WERI-Rb-1 (cell line): ENCODE measurements around the gene GRID2IP.

Experiments
- DNase-seq: peaks from one replicate; pipeline ENCODE4 v3.0.0-alpha.2; 2020
- H3K27ac ChIP-seq: fragments of 250-450 bp; sonication (Bioruptor Pico); 2 replicates; pipeline ENCODE4 v1.5.1; 2020; ENCODE audit warnings: mild to moderate bottlenecking, moderate library complexity
- H3K27me3 ChIP-seq: fragments of 250-450 bp; sonication (Bioruptor Pico); 2 replicates; pipeline ENCODE4 v1.5.1; 2021; ENCODE audit warnings: mild to moderate bottlenecking, low read depth, moderate library complexity; ENCODE audit not compliant: insufficient read depth, severe bottlenecking
- H3K36me3 ChIP-seq: fragments of 250-450 bp; sonication (Bioruptor Pico); 2 replicates; pipeline ENCODE4 v1.5.1; 2020; ENCODE audit warnings: mild to moderate bottlenecking, moderate library complexity
- H3K4me3 ChIP-seq: 2 replicates; pipeline ENCODE4 v1.5.1; 2011; ENCODE audit warnings: low read depth, mild to moderate bottlenecking, control low read depth, low read length
- H3K9me3 ChIP-seq: fragments of 250-450 bp; sonication (Bioruptor Pico); 2 replicates; pipeline ENCODE4 v1.5.1; 2021; ENCODE audit warnings: mild to moderate bottlenecking, moderate library complexity; ENCODE audit not compliant: severe bottlenecking
- CTCF ChIP-seq: IDR thresholded peaks from 2 replicates; pipeline ENCODE4 v1.5.1; 2011; ENCODE audit warnings: low read depth, mild to moderate bottlenecking, control low read depth, inconsistent platforms, low read length

The GRID2IP gene

DNA sequence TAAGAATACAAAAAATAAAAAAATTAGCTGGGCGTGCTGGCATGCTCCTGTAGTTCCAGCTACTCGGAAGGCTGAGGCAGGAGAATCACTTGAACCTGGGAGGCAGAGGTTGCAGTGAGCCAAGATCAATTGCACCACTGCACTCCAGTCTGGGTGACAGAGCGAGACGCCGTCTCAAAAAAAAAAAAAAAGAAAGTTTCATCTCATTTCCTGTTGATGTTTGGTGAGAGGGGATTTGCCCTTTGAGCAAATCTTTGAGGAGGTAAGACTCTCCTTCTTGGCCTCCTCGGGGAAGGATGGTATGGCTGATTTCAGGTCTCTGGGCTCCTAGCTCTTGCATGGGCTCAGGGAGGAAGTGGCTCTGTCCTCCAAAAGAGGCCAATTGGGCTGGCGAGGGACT is 3.6 kb upstream of the GRID2IP start:
- no peak for DNase-seq
- Histone ChIP-seq H3K36me3 (no peaks in the 10 kb centered on the region), H3K27me3 (no peaks in the 10 kb centered on the region), H3K4me3 (no peak overlapping the region), H3K27ac (no peak overlapping the region), H3K9me3 (no peaks in the 10 kb centered on the region)
- TF ChIP-seq CTCF = no peak

DNA sequence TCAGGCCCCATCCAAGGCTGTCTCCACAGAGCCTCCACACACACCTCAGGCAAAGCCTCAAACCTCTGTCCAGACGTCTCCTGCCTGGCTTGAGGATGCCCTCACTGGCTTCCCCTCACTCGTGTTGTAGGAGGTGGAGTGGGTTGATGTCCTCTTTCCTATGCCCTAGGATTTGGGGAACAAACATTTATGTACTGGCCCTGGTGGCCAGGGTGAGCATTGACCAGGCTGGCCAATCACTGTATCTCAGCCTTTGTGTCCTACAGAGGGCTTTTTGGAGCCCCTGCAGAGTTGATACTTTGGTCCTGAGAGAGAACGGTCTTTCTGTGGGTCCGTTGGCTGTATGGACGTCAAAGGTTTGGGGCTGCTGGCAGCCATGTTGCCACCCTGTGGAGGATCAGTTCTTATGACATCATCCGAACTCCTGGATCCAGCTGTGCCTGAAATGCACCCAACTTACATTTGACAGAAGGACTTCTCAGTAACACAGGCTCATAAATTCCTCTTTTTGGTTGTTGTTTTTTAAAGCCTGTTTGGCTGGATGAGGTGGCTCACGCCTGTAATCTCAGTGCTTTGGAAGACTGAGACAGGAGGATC is 2.3 kb upstream of the GRID2IP start:
- no peaks in the 10 kb centered on the region for H3K27me3 ChIP-seq
- no peak overlapping the region for H3K27ac ChIP-seq
- no peak for DNase-seq

DNA sequence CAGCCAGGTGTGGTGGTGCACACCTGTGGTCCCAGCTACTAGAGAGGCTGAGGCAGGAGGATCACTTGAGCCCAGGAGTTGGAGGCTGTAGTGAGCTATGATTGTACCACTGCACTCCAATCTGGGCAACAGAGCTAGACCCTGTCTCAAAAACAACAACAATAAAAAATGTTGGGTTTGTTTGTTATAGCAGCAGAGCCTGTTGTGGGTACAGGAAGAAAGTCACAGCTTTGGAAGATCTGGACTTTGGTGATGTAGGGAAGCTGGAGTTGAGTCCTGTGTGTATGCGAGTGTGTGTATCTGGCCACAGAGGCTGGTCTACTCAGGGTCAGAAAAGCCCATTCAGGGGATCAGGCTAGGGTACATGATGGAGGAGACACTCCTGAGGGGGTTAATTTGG is 3.9 kb downstream of the GRID2IP start:
- no peaks in the 10 kb centered on the region for H3K27me3 ChIP-seq
- H3K27ac ChIP-seq = no peak overlapping the region
- no peaks in the 10 kb centered on the region for H3K9me3 ChIP-seq
- H3K4me3 ChIP-seq = no peak overlapping the region
- no peaks in the 10 kb centered on the region for H3K36me3 ChIP-seq
- no peak for TF ChIP-seq CTCF
- no peak for DNase-seq

More for the DNA sequence above, 2.3 kb upstream of the GRID2IP start:
- no peak overlapping the region for H3K4me3 ChIP-seq
- H3K9me3 ChIP-seq = no peaks in the 10 kb centered on the region
- H3K36me3 ChIP-seq = no peaks in the 10 kb centered on the region
- TF ChIP-seq CTCF = no peak

DNA sequence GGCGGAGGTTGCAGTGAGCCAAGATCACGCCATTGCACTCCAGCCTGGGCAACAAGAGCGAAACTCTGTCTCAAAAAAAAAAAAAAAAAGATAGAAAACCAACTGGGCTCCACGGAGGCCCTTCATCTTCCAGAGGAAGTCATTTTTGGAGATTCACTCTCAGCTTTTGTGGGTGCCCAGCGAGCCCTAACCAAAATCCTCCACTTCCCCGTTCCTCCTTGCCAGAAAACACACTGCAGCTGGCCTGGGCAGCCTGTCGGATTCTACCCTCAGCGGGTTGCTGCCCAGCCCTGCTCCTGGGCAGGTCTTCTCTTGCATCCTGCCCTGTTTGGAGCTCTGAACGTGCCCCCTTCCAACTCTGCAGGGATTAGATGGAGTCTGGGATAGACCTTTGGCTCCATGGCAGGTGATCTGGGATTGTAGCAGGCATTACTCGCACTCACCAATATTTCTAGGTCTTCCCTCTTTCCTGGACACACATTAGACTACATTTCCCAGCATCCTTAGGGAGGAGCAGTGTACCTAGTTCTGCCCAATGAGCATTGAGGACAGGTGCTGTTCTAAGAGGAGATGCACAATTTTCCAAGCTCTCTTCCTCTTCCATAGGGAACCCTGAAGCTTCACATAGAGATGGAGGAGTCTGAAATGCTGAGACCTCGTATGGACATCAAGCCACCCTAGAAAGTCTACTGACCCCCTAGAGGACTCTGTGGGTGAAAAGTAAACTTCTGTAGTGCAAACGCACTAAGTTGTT is 4.6 kb downstream of the GRID2IP start:
- Histone ChIP-seq H3K4me3 (no peak overlapping the region), H3K27me3 (no peaks in the 10 kb centered on the region), H3K27ac (no peak overlapping the region), H3K9me3 (no peaks in the 10 kb centered on the region), H3K36me3 (no peaks in the 10 kb centered on the region)
- DNase-seq = no peak
- no peak for TF ChIP-seq CTCF

DNA sequence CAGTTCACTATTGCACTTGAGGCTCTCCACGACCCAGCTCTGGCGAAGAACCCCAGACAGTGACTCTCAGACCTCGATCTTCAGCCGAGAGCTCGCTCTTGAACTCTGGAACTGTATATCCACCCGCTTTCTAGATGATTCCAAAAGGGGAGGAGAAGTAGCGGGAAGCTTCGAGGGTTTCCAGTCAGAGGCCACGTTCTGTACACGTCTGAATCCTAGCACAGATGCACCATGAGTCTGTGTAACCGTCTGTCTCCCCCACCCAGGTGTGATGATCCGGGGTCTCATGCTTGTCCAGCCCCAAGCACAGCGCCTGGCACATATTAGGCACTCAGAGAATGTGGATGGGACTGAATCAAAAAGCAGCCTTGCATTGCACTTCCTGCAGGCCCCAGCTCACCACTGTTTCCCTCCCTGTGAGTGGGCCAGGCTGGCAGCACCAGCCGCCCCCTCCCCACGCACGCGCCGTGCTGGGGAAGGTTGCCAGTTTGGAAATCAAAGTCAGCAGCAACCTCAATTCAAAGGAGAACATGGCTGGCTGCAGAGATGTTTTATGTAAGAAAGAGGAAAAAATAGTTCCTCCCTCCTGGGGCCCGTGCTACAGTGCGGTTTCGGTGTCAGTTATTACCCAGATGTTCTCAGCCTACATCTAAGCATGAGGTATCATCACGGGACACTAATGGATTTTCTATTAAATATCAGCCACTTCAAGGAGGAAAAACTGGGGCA is 5.7 kb downstream of the GRID2IP start:
- no peaks in the 10 kb centered on the region for H3K27me3 ChIP-seq
- no peak overlapping the region for H3K4me3 ChIP-seq
- TF ChIP-seq CTCF = no peak
- H3K27ac ChIP-seq = no peak overlapping the region
- DNase-seq = no peak
- H3K36me3 ChIP-seq = no peaks in the 10 kb centered on the region
- H3K9me3 ChIP-seq = no peaks in the 10 kb centered on the region
